Panc1 (cell line): Measurements from ENCODE around the gene AATK. TPM values are rescaled to one million over a fixed set of nuclear protein-coding genes. Genes with fewer than 3 reads are reported as not detected.

ENCODE experiments used
- ATAC-seq: fragments of 200-7000 bp; cut with Tn5 transposase; 2 replicates; pipeline ENCODE4 v1.9.1; 2020; ENCODE audit warnings: mild to moderate bottlenecking, moderate library complexity
- BruUV-seq: library from RNA; stranded (reverse); fragments of 400-500 nt; replicated peaks from 2 replicates; lab custom pipeline; 2021; lab: Mats Ljungman, UMichigan
- CTCF ChIA-PET: fragments of 300-600 bp; sonication (Branson Sonifier 250); formaldehyde crosslinking; loops from one replicate; lab custom pipeline; 2022; ENCODE audit warnings: antibody characterized with exemption; lab: Charles Lee
- POLR2A ChIA-PET: fragments of 300-600 bp; sonication (Branson Sonifier 250); formaldehyde crosslinking; loops from one replicate; lab custom pipeline; 2022; ENCODE audit warnings: antibody characterized with exemption; lab: Charles Lee
- DNase-seq: peaks from one replicate; pipeline ENCODE4 v3.0.0-alpha.2; 2010; ENCODE audit warnings: low read depth, low spot score
- H3K27ac ChIP-seq: 2 replicates; pipeline ENCODE4 v1.5.1; 2011; ENCODE audit warnings: mild to moderate bottlenecking, low read length, inconsistent platforms
- H3K27me3 ChIP-seq: fragments of 200-500 bp; sonication (Bioruptor generic); 2 replicates; pipeline ENCODE4 v1.6.0; 2014; ENCODE audit warnings: low read length, inconsistent platforms; ENCODE audit not compliant: control insufficient read depth, insufficient read depth
- H3K36me3 ChIP-seq: fragments of 200-500 bp; sonication (Bioruptor generic); 2 replicates; pipeline ENCODE4 v1.5.1; 2014; ENCODE audit warnings: inconsistent platforms, mild to moderate bottlenecking, low read length, moderate library complexity; ENCODE audit not compliant: control insufficient read depth, insufficient read depth
- H3K4me1 ChIP-seq: 2 replicates; pipeline ENCODE4 v1.5.1; 2011; ENCODE audit warnings: inconsistent platforms, mild to moderate bottlenecking, low read length, moderate library complexity; ENCODE audit not compliant: control insufficient read depth, insufficient read depth
- H3K4me3 ChIP-seq, 2 experiments: 2 replicates each; pipeline ENCODE4 v1.5.1; 2011 to 2012; ENCODE audit warnings: low read depth in 2 of 2, low read length in 2 of 2, mild to moderate bottlenecking in 2 of 2, inconsistent platforms in 1 of 2, moderate library complexity in 1 of 2
- H3K9me3 ChIP-seq: fragments of 200-500 bp; sonication (Bioruptor generic); 2 replicates; pipeline ENCODE4 v1.5.1; 2014; ENCODE audit warnings: low read depth, mild to moderate bottlenecking, inconsistent platforms, low read length, moderate library complexity; ENCODE audit not compliant: control insufficient read depth, insufficient read depth
- POLR2AphosphoS5 ChIP-seq: IDR thresholded peaks from 2 replicates; pipeline ENCODE4 v1.6.1; 2012; ENCODE audit warnings: mild to moderate bottlenecking, low read depth, low read length, moderate library complexity
- SIN3A ChIP-seq: IDR thresholded peaks from 2 replicates; pipeline ENCODE4 v1.6.1; 2012; ENCODE audit warnings: low read depth, mild to moderate bottlenecking, low read length, moderate library complexity, borderline replicate concordance; ENCODE audit not compliant: insufficient read depth
- TCF7L2 ChIP-seq: IDR thresholded peaks from 2 replicates; pipeline ENCODE4 v1.6.1; 2011; ENCODE audit warnings: mild to moderate bottlenecking, low read depth, low read length, inconsistent platforms
- in situ Hi-C: cut with HindIII; loops from 2 replicates; pipeline ENCODE4 v1.10.0; 2016; ENCODE audit warnings: low sequenced_read_pairs, low pct_unique_long_range_greater_than_20kb
- intact Hi-C: fragments of 100-400 bp; cut with micrococcal nuclease; formaldehyde crosslinking; loops from one replicate; pipeline ENCODE4 v1.10.0; 2022; ENCODE audit not compliant: unreplicated experiment
- total RNA-seq: library from RNA; stranded (reverse); gene quantifications from one replicate; pipeline ENCODE4 v1.2.1, GENCODE V29; 2021; ENCODE audit not compliant: unreplicated experiment
- TF ChIP-seq, protein P1 (sequence below): fragments of 450-650 bp; IDR thresholded peaks from 2 replicates; pipeline ENCODE4 v1.5.1; 2017; ENCODE audit warnings: mild to moderate bottlenecking
- TF ChIP-seq, protein P2 (sequence below), 2 experiments: IDR thresholded peaks; 2 replicates each; pipeline ENCODE4 v1.6.1; 2011 to 2012; ENCODE audit warnings: low read depth in 2 of 2, control low read depth in 1 of 2, low read length in 1 of 2, mild to moderate bottlenecking in 1 of 2, moderate library complexity in 1 of 2; ENCODE audit not compliant: insufficient read depth in 1 of 2

The AATK gene
- total RNA-seq, 1 experiment from 2014 or later, result 3.7 TPM

DNA sequence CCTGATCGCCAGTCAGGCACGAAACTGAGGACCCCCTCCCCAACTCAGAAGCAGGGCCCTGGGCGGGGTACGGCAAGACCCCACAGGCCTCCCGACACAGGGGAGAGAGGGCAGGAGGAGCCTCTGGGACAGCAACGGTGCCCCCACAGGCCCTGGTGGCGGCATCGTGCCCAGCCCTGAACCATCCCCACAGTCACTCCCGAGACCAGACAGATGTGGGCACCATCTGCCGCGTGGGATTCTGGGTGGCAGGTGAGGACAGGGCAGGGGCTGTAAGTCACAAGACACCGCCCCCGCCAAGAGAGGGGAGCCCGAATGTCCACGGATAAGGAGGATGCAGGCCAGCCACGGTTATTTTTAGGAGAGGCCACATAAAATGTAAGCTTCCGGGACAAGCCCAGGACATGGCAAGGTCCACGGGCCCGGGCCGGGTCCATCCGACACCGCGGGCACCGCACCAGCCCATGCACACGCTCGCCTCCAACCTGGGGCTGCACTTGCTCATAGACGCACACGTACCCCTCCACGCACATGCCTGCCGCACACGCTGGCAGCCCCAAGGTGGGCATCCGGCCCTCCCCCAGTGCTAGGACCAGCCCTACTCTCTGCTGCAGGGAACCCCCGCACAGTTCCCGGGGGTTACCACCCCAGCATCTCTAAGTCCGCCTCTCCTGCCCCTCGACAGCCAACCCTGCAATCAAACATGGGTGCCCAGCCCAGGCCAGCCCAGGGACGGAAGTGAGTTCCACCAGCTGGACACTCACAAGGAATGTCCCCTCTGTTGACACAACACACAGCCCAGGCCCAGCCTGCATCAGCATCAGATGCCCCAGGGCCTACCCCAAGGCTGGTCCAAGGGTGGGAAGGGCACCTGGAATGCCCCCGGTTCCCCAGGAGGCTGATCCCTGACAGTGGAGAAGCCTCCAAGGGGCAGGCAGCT, 8.9 kb downstream of the AATK start:
- Histone ChIP-seq H3K4me1 (no peaks in the 10 kb centered on the region), H3K27me3 (no peaks in the 10 kb centered on the region), H3K27ac (no peak overlapping the region), H3K4me3 (no peak overlapping the region), H3K36me3 (no peaks in the 10 kb centered on the region), H3K9me3 (no peaks in the 10 kb centered on the region)
- ChIA-PET CTCF (interaction anchor here (0.6 kb wide), 1 partner anchor 38 kb away, joined by 3 read pairs; no protein-coding TSS in a partner anchor), POLR2A (no interaction called here)
- BruUV-seq, result no TSS peak
- intact Hi-C loops, result no loop called here
- in situ Hi-C loops, result no loop called here
- no peak for ATAC-seq
- no peak for DNase-seq
- TF ChIP-seq, protein P1, sequence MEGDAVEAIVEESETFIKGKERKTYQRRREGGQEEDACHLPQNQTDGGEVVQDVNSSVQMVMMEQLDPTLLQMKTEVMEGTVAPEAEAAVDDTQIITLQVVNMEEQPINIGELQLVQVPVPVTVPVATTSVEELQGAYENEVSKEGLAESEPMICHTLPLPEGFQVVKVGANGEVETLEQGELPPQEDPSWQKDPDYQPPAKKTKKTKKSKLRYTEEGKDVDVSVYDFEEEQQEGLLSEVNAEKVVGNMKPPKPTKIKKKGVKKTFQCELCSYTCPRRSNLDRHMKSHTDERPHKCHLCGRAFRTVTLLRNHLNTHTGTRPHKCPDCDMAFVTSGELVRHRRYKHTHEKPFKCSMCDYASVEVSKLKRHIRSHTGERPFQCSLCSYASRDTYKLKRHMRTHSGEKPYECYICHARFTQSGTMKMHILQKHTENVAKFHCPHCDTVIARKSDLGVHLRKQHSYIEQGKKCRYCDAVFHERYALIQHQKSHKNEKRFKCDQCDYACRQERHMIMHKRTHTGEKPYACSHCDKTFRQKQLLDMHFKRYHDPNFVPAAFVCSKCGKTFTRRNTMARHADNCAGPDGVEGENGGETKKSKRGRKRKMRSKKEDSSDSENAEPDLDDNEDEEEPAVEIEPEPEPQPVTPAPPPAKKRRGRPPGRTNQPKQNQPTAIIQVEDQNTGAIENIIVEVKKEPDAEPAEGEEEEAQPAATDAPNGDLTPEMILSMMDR, result no peak
- TF ChIP-seq TCF7L2 (no peak), SIN3A (no peak), POLR2AphosphoS5 (no peak)
- TF ChIP-seq, protein P2, sequence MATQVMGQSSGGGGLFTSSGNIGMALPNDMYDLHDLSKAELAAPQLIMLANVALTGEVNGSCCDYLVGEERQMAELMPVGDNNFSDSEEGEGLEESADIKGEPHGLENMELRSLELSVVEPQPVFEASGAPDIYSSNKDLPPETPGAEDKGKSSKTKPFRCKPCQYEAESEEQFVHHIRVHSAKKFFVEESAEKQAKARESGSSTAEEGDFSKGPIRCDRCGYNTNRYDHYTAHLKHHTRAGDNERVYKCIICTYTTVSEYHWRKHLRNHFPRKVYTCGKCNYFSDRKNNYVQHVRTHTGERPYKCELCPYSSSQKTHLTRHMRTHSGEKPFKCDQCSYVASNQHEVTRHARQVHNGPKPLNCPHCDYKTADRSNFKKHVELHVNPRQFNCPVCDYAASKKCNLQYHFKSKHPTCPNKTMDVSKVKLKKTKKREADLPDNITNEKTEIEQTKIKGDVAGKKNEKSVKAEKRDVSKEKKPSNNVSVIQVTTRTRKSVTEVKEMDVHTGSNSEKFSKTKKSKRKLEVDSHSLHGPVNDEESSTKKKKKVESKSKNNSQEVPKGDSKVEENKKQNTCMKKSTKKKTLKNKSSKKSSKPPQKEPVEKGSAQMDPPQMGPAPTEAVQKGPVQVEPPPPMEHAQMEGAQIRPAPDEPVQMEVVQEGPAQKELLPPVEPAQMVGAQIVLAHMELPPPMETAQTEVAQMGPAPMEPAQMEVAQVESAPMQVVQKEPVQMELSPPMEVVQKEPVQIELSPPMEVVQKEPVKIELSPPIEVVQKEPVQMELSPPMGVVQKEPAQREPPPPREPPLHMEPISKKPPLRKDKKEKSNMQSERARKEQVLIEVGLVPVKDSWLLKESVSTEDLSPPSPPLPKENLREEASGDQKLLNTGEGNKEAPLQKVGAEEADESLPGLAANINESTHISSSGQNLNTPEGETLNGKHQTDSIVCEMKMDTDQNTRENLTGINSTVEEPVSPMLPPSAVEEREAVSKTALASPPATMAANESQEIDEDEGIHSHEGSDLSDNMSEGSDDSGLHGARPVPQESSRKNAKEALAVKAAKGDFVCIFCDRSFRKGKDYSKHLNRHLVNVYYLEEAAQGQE (IDR thresholded peaks at IDR 0.05; ENCODE audit: insufficient read depth in 1 of 2, low read depth in 2 of 2, low read length in 1 of 2), result no peak

DNA sequence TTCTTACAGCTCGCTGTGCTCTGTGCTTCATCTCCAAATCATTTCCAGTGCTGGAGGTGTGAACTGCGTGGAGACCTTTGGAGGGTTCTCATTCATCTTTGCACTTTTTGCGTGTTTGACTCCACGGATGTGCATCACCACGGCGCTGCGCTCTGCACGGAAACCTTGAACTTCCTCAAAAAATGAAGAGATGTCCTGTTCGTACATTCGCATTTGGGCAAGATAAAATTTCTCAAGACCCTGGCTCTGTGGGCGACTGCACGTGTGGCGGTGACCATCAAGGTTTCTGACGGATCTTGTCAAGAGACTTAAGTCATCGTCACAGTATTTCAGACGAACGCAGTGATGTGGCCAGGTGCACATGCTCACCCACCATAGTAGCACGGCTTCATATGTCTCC, 11.1 kb downstream of the AATK start:
- CTCF ChIA-PET, result interaction anchor here (0.6 kb wide), 1 partner anchor 9 kb away, joined by 3 read pairs; no protein-coding TSS in a partner anchor

More for the DNA sequence above, 11.1 kb downstream of the AATK start:
- Histone ChIP-seq H3K27ac (no peak overlapping the region), H3K27me3 (no peaks in the 10 kb centered on the region), H3K4me3 (no peak overlapping the region), H3K36me3 (no peaks in the 10 kb centered on the region), H3K4me1 (no peaks in the 10 kb centered on the region), H3K9me3 (no peaks in the 10 kb centered on the region)
- in situ Hi-C loops, result no loop called here
- TF ChIP-seq, protein P1, result no peak
- no peak for TF ChIP-seq POLR2AphosphoS5
- TF ChIP-seq, protein P2 (IDR thresholded peaks at IDR 0.05; ENCODE audit: insufficient read depth in 1 of 2, low read depth in 2 of 2, low read length in 1 of 2), result no peak
- TF ChIP-seq SIN3A, result no peak
- no peak for TF ChIP-seq TCF7L2
- POLR2A ChIA-PET, result no interaction called here
- BruUV-seq, result no TSS peak
- no peak for ATAC-seq
- intact Hi-C loops, result no loop called here
- no peak for DNase-seq
